Stimulated activated CD8-positive, alpha-beta memory T cell treated with anti-CD3 and anti-CD28 coated beads, Interleukin-4, amount 100 ng/mL, for 4 hours (primary cell): ENCODE measurements around the gene LFNG.

Experiments used
- DNase-seq, 2 donors: peaks; one replicate each; pipeline ENCODE4 v3.0.0-alpha.2; 2020; ENCODE audit warnings: low read depth in 2 of 2, low spot score in 1 of 2

LFNG gene

GRCh38 chr7:2482725-2483451 lies 36.7 kb upstream of the LFNG start:
- no peak for DNase-seq

- no peak for DNase-seq
Observed at GRCh38 chr7:2483494-2483893, 36.1 kb upstream of the LFNG start.

DNA sequence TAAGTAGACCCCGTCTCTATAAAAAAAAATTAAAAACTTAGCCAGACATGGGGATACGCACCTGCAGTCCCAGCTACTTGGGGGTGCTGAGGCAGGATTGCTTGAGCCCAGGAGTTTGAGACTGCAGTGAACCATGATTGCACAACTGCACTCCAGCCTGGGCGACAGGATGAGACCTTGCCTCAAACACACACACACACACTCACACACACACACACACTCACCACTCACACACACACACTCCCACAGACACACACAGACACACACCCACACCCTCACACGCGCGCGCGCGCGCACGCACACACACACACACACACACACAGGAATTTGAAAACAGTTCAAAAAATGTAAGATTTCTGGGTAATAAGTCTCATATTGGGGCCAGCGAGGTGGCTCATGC lies 34.7 kb upstream of the LFNG start:
- DNase-seq: no peak

DNA sequence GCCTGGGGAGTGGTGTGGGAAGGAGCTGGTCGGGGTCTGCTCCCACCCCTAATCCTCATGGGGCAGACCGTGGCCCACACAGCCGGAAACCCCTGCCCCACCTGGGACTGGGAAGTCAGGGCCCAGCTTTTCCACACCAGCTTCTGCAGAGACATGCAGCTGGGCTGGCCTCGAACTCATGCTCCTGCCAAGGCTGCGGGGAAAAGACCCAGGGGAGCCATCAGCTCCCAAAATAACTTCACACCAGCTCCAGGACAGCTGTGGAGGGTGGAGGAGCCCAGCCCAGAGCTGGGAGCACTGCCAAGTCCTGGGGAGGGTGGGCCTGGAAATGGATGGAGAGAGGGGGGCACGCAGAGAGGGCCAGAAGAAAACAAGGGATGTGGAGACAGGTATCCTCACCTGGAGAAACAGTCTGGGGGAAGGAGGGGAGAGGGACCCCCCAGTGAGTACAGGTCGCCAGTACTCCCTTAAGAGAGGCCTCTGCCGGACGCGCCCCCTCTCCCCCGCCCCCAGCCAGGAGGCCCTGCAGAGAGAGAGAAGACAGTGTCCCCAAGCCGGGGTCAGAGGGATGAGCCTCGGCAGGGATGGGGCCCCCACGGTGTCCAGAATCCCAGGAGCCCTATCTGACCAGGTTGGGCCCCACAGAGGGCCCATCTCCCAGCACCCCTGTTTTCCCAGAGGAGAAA lies 31.8 kb upstream of the LFNG start:
- no peak for DNase-seq

DNA sequence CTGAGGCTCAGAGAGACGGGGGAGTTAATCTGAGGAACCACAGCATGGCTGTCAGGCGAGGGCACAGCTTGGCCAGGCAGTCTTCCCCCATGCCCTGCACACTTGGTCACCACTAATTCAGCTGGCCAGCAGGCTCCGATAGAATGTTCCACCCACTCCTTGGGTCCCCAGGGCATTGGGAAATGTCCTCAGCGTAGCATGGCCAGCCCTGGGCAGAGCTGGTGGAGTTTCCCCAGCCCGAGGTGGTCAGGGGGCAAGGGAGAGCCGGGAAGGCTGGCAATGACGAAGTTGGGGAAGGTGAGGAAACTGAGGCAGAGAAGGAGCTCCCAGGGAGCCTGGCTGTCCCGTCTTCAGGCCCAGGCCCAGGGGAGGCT lies 31.3 kb upstream of the LFNG start:
- DNase-seq: no peak

DNA sequence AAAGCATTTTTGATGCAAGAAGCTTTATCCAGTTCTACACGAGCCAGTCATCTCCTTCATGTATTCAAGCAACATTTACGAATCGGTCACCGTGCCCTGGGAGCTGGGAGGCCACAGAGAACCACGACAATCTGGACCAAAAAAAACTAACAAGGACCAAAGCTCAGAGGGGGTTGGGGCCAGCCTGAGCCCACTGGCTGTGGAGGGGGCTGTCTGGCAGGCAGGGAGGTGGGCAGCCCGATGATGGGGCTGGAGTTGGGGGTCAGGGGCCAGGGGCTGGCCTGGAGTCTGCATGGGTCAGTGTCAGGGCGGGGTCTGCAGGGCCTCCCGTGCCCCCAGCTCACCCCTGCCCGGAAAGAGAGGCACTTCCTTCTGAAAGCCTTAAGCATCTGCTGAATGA lies 30.9 kb upstream of the LFNG start:
- no peak for DNase-seq

- DNase-seq: no peak
Observed at GRCh38 chr7:2490181-2490651, 29.4 kb upstream of the LFNG start.

DNA sequence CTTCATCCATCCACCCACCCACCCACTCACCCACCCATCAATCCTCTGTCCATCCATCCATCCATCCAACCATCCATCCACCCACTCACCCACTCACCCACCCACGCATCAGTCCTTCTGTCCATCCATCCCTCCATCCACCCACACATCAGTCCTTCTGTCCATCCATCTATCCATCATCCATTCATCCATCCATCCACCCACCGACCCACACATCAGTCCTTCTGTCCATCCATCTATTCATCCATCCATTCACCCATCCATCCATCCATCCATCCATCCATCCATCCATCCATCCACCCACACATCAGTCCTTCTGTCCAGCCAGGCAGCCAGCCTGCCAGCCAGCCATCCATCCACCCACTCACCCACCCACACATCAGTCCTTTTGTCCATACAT lies 27.5 kb upstream of the LFNG start:
- DNase-seq: no peak

- no peak for DNase-seq
Observed at GRCh38 chr7:2493205-2494164, 26.1 kb upstream of the LFNG start.

DNA sequence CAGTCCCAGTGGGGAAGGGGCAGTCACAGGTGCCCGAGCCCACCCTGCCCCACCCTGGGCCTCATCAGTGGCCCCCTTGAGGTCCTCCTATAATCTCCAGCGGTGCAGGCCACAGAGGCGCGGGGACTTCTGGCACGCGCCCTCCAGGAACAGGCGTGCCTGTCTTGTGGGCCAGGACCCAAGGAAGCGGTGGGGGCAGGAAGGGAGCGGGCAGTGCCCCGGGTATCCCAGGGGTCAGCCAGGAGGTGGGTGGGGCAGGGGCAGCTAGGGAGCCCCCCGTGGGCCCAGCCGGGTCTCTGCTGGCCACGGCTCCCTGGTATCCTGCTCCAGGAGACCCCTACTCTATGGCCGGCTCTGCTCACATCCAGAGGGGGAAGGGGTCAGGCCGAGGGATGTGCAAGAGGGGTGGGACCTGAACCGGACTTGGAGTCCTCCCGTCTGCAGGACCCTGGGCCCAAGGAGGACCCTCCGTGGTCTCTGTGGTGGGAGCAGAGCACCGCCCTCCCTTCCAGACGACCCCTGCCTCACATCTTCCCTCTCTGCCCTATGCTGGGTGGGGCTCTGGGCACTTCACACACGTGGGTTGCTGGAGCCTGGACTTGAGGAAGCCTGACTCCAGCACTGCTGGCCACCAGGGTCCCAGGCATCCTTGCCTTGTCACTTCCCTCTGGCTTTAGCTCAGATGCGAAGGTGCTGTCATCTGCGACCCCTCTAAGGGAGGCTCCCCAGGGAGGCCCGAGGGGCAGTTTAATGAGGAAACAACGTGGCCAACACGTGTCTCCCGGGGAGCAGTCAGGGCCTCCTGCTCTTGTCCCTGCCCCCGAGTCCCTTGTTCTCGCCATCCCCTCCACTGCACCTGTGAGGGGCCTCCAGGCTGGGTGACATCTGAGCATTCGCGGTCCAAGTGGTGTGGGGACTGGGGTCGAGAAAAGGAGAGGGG lies 25.1 kb upstream of the LFNG start:
- DNase-seq: no peak

- no peak for DNase-seq
Observed at GRCh38 chr7:2495418-2496299, 23.9 kb upstream of the LFNG start.

DNA sequence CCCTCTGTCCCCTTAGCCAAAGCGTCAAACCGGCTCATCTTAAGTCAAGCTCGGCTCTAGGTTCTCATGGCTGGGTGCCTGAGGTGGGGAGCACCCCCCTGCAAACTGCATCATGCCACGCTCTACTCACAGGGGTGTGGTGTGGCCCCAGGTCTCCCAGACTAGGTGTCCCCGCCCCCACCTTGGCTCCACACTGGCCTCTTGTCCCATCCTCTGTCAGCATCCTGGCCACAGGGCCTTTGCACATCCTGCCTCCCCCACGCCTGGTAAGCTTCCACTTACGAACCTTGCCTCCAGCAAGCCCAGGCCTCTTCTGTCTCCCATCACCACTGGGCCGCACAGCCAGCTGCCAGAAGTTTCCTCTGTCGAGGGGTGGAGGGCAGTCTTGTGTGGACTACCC lies 23.2 kb upstream of the LFNG start:
- no peak for DNase-seq

DNA sequence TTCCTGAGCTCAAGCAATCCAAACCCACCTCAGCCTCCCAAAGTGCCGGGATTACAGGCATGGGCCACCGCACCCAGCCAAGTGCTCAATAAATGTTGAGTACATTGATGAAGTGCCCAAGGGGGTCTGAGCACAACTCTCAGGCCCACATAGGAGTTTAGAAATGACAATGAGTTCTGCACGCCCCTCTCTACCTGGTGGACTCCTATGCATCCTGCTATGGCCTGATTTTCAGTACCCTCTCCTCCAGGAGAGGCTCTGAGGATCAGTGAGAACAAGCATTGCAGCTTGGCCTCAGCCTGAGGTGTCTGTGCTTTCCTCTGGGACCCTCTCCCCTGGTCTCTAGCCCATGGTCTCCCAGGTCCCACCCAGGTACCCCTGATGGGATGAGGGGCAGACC lies 22.5 kb upstream of the LFNG start:
- DNase-seq: no peak

DNA sequence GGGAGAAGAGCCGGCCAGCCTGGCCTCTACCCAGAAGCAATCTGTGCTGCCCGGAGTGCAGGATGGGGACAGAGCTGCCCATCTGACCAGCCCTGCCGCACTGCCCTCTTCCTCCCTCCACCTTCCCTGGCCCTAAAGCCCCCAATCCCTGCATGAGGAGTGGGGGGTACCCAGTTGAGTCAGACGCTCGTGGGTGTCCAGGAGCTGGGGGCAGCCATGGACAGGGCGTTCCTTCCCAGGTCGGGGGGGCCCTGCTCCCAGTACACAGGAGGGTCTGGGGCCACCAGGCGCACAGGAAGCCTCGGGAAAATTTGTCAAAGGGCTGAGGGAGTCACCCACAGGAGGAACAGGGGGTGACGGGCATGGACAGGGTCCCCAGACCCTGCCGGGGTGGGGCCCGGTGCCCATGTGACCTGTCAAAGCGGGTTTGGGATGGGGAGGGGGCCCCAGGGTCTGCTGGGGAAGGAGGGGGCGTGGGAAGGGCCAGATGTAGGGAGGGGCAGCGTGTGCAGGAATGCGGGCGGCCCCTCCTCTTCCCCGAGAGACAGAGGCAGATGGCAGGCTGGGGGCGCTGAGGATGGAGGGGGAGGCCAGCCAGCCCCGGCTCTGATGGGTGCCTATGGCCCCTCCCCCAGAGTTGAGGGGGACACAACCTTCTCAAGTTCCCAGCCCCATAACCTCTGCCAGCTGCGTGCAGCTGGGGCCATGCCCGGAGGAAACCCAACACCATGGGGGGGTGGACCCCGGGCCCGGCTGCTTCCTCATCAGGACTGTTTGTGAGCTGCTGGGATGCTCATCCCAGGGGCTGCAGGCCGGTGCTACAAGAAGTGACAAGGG lies 21.9 kb upstream of the LFNG start:
- no peak for DNase-seq

- no peak for DNase-seq
Observed at GRCh38 chr7:2498708-2499107, 20.9 kb upstream of the LFNG start.

DNA sequence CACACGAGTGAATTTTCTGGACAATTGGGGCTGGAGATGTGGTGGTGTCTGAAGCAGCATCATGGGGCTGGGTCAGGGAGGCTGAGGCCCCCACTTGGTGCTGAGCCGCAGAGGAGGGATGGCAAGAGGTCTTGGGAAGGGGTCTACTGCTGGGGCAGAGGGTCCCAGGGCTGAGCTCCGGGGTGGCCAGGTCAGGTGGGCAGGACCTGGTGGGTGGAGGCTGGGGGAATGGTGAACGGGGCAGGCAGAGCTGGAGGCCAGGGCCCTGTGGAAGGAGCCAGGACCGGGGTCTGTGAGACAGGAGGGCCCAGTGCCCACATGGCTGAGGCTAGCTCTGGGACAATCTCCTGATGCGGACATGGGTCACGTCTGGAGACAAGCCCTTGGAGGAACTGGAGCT lies 20.4 kb upstream of the LFNG start:
- no peak for DNase-seq

DNA sequence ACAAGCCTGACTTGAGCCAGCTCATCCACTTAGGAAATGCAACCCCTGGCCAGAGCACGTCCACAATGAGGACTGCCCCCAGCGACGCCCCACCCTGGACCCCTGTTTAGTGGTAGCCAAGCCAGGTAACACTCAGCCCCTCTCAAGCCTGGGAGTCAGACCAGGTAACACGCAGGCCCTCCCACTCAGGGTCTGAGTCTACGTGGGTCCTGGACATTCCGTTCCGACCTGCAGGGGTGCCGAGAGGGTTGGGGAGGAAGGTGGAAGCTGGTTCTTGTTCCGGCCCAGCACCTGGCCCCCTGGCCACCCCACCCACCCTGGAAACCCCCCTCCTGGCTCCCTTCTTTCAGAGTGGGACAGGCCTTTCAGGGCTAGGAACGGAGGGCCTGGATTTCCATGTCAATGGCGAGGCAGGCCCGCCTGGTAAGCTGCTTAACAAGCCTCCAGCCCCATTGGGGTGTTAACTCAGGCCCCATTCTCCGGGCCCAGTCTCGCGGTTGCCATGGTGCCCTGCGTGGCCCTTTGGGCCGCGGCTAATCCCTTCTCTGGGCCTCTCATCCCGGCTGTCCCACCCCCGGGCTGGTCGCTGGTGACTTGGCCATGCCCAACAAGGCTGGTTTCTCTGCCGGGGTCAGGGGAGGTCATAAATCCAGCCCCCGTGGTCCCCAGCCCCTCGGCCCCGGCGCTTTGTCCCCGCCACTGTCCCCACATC lies 19.7 kb upstream of the LFNG start:
- DNase-seq: no peak

- DNase-seq: no peak
Observed at GRCh38 chr7:2500701-2501100, 18.9 kb upstream of the LFNG start.
